H1 (cell line): ENCODE results near the gene ARHGAP5. TPM values are rescaled to one million over a fixed set of nuclear protein-coding genes. Genes with fewer than 3 reads are reported as not detected.

Experiments
- ASH2L ChIP-seq: fragments of 200-600, 300-600 bp; sonication (generic); IDR thresholded peaks from one replicate; pipeline ENCODE4 v1.7.1; 2017; ENCODE audit warnings: low read length
- KDM5A ChIP-seq: fragments of 200-600 bp; IDR thresholded peaks from 2 replicates; pipeline ENCODE4 v1.7.1; 2012; ENCODE audit warnings: mild to moderate bottlenecking, low read length, inconsistent platforms, mixed read lengths
- MAFK ChIP-seq: IDR thresholded peaks from 2 replicates; pipeline ENCODE4 v1.6.1; 2012; ENCODE audit warnings: low read depth, mild to moderate bottlenecking, improper control_type of control experiment, low read length
- NANOG ChIP-seq: IDR thresholded peaks from 2 replicates; pipeline ENCODE4 v1.6.1; 2011; ENCODE audit warnings: low read length, low read depth, mild to moderate bottlenecking, inconsistent platforms; ENCODE audit not compliant: insufficient read depth, poor library complexity, severe bottlenecking
- SUZ12 ChIP-seq: fragments of 200-600 bp; sonication (generic); IDR thresholded peaks from 2 replicates; pipeline ENCODE4 v1.6.1; 2012; ENCODE audit warnings: mild to moderate bottlenecking, inconsistent platforms, low read length, moderate library complexity, mixed read lengths
- TCF12 ChIP-seq: IDR thresholded peaks from 2 replicates; pipeline ENCODE4 v1.6.1; 2011; ENCODE audit warnings: low read depth, mild to moderate bottlenecking, low read length
- YY1 ChIP-seq: IDR thresholded peaks from 2 replicates; pipeline ENCODE4 v1.6.1; 2011; ENCODE audit warnings: low read depth, mild to moderate bottlenecking, low read length
- polyA plus RNA-seq, 7 experiments: library from polyadenylated mRNA; depleted of rRNA in 3 of 7; stranded (reverse) in 5 of 7; unstranded in 2 of 7; fragments of >200 nt in 5 of 7; fragments of 200-250 nt in 2 of 7; gene quantifications; 1 replicate in 5 of 7; 2 replicates in 1 of 7; 4 replicates in 1 of 7; pipeline versions ENCODE4 v1.2.1 to v1.2.3, GENCODE V29; 2011 to 2013; ENCODE audit warnings: missing spikeins in 2 of 7, mixed read lengths in 2 of 7
- total RNA-seq: library from RNA; stranded (reverse); fragmentation: NEBNext Ultra II Directional; extraction: Animal tissue kit (Norgen Biotek cat#: 25700); gene quantifications from 2 replicates; pipeline ENCODE4 v1.2.1, GENCODE V29; 2021
- TF ChIP-seq, protein P1 (sequence below), 3 experiments: IDR thresholded peaks; 1 replicate in 2 of 3; 2 replicates in 1 of 3; pipeline versions ENCODE4 v1.5.1 to v1.6.1; 2011; ENCODE audit warnings: low read length in 3 of 3, mild to moderate bottlenecking in 3 of 3, inconsistent platforms in 2 of 3, low read depth in 1 of 3, moderate library complexity in 1 of 3; ENCODE audit not compliant: insufficient read depth in 1 of 3; ENCODE audit errors: control extremely low read depth in 1 of 3
- TF ChIP-seq, protein P2 (sequence below): fragments of 300-600 bp; sonication (generic); IDR thresholded peaks from 2 replicates; pipeline ENCODE4 v1.7.1; 2012; ENCODE audit warnings: low read length, moderate library complexity, mild to moderate bottlenecking, inconsistent platforms; ENCODE audit not compliant: insufficient replicate concordance

The ARHGAP5 gene
- total and polyA plus RNA-seq, 2 of the 8 experiments (the other 6 are each of a cell fraction or from before 2014, with no cell fraction given): 7.8 to 77.3 TPM

DNA sequence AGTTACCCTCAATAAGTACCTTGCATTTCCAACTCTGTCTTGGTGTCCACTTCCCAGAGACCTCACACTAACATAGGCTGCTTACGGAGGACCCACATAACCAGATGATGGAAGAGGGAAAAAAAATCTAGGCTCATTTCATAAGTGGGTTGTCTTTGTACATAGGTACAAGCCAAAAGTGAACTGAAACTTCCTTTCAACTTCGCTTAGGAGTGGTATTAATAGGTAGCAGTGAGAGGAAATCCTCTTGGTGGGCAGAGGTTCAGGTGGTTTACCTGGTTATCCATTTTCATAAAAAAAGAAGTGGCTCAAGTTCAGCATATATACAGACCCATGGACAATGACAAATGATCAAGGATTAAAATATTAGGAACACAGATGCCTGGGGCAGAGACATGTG lies 88.9 kb downstream of the ARHGAP5 start (continued):
- TF ChIP-seq MAFK: no peak
- TF ChIP-seq SUZ12: no peak
- no peak for TF ChIP-seq YY1
- TF ChIP-seq NANOG: no peak
- no peak for TF ChIP-seq ASH2L
- TF ChIP-seq KDM5A: no peak
- TF ChIP-seq, protein P1, sequence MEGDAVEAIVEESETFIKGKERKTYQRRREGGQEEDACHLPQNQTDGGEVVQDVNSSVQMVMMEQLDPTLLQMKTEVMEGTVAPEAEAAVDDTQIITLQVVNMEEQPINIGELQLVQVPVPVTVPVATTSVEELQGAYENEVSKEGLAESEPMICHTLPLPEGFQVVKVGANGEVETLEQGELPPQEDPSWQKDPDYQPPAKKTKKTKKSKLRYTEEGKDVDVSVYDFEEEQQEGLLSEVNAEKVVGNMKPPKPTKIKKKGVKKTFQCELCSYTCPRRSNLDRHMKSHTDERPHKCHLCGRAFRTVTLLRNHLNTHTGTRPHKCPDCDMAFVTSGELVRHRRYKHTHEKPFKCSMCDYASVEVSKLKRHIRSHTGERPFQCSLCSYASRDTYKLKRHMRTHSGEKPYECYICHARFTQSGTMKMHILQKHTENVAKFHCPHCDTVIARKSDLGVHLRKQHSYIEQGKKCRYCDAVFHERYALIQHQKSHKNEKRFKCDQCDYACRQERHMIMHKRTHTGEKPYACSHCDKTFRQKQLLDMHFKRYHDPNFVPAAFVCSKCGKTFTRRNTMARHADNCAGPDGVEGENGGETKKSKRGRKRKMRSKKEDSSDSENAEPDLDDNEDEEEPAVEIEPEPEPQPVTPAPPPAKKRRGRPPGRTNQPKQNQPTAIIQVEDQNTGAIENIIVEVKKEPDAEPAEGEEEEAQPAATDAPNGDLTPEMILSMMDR (IDR thresholded peaks at IDR 0.05; ENCODE audit: control extremely low read depth in 1 of 3, insufficient read depth in 1 of 3, low read depth in 1 of 3, low read length in 3 of 3): no peak
- TF ChIP-seq, protein P2, sequence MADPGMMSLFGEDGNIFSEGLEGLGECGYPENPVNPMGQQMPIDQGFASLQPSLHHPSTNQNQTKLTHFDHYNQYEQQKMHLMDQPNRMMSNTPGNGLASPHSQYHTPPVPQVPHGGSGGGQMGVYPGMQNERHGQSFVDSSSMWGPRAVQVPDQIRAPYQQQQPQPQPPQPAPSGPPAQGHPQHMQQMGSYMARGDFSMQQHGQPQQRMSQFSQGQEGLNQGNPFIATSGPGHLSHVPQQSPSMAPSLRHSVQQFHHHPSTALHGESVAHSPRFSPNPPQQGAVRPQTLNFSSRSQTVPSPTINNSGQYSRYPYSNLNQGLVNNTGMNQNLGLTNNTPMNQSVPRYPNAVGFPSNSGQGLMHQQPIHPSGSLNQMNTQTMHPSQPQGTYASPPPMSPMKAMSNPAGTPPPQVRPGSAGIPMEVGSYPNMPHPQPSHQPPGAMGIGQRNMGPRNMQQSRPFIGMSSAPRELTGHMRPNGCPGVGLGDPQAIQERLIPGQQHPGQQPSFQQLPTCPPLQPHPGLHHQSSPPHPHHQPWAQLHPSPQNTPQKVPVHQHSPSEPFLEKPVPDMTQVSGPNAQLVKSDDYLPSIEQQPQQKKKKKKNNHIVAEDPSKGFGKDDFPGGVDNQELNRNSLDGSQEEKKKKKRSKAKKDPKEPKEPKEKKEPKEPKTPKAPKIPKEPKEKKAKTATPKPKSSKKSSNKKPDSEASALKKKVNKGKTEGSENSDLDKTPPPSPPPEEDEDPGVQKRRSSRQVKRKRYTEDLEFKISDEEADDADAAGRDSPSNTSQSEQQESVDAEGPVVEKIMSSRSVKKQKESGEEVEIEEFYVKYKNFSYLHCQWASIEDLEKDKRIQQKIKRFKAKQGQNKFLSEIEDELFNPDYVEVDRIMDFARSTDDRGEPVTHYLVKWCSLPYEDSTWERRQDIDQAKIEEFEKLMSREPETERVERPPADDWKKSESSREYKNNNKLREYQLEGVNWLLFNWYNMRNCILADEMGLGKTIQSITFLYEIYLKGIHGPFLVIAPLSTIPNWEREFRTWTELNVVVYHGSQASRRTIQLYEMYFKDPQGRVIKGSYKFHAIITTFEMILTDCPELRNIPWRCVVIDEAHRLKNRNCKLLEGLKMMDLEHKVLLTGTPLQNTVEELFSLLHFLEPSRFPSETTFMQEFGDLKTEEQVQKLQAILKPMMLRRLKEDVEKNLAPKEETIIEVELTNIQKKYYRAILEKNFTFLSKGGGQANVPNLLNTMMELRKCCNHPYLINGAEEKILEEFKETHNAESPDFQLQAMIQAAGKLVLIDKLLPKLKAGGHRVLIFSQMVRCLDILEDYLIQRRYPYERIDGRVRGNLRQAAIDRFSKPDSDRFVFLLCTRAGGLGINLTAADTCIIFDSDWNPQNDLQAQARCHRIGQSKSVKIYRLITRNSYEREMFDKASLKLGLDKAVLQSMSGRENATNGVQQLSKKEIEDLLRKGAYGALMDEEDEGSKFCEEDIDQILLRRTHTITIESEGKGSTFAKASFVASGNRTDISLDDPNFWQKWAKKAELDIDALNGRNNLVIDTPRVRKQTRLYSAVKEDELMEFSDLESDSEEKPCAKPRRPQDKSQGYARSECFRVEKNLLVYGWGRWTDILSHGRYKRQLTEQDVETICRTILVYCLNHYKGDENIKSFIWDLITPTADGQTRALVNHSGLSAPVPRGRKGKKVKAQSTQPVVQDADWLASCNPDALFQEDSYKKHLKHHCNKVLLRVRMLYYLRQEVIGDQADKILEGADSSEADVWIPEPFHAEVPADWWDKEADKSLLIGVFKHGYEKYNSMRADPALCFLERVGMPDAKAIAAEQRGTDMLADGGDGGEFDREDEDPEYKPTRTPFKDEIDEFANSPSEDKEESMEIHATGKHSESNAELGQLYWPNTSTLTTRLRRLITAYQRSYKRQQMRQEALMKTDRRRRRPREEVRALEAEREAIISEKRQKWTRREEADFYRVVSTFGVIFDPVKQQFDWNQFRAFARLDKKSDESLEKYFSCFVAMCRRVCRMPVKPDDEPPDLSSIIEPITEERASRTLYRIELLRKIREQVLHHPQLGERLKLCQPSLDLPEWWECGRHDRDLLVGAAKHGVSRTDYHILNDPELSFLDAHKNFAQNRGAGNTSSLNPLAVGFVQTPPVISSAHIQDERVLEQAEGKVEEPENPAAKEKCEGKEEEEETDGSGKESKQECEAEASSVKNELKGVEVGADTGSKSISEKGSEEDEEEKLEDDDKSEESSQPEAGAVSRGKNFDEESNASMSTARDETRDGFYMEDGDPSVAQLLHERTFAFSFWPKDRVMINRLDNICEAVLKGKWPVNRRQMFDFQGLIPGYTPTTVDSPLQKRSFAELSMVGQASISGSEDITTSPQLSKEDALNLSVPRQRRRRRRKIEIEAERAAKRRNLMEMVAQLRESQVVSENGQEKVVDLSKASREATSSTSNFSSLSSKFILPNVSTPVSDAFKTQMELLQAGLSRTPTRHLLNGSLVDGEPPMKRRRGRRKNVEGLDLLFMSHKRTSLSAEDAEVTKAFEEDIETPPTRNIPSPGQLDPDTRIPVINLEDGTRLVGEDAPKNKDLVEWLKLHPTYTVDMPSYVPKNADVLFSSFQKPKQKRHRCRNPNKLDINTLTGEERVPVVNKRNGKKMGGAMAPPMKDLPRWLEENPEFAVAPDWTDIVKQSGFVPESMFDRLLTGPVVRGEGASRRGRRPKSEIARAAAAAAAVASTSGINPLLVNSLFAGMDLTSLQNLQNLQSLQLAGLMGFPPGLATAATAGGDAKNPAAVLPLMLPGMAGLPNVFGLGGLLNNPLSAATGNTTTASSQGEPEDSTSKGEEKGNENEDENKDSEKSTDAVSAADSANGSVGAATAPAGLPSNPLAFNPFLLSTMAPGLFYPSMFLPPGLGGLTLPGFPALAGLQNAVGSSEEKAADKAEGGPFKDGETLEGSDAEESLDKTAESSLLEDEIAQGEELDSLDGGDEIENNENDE: no peak
- TF ChIP-seq TCF12: no peak
